ENCODE data around the gene SLC66A1. TPM values are rescaled to one million over a fixed set of nuclear protein-coding genes. Genes with fewer than 3 reads are reported as not detected.
"Not testable (repeated sequence)": the region's sequence is repeated elsewhere in the genome, so short reads cannot be mapped to it uniquely, and the experiment has no call there.

The SLC66A1 gene, protein sequence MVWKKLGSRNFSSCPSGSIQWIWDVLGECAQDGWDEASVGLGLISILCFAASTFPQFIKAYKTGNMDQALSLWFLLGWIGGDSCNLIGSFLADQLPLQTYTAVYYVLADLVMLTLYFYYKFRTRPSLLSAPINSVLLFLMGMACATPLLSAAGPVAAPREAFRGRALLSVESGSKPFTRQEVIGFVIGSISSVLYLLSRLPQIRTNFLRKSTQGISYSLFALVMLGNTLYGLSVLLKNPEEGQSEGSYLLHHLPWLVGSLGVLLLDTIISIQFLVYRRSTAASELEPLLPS
- 25.7 and 29.5 TPM in 2 replicates for total RNA-seq (2014; rRNA removed; shearing (Covaris generic))

DNA sequence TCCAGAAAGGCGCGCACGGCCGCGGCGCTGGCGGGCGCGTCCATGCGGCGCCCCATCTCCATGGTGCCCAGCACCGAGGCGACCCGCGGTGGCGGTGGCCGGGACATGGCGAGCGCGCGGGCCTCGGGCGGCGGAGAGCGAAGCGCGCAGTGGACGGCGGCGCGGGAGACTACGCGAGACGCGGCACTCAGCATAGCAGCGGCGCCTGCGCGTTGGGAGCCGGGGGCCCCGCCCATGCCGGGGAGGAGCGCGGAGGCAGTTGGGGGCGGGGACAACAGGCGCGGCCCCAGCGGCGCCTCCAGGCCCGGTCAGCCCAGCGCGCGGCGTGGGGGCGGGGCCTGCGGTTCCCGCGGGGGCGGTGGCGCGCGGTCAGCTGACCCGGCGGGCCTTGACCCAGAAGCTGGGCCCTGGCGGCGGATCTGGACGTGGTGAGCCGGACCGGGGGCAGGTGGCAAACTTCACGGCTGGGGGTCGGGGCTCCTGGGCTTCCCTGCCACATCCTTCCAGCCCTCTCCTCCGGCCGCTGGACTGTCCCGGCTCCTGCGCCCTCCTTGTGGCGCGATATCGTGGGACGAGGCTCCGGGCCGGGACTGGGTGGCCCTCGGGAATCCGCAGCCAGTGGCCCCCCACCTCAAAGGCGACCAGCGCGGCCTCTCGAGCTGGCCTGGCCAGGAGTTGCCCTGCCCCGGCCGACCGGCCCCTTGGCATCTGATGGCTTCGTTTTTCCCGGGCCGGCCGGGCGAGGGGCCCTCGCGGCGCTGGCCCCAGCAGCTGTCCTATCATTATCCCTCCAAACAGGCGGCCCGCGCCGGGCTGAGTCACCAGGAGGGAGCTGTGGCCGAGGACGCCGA, at the start of gene SLC66A1, which contains the start of gene AKR7A2:
Gene SLC66A1, plus strand, starts transcription at position 396 of the 851 bp plus-strand sequence. CDS start 5,352 bp downstream, outside the sequence.
Gene AKR7A2, minus strand, starts transcription at position 214 of the 851 bp plus-strand sequence. Its CDS starts 20 bp downstream, at position 194.
- peak; percentile 100 for DNase-seq
- H3K36me3 ChIP-seq (replicated peaks; ENCODE audit: control insufficient read depth, insufficient read depth, low read length), result peaks cover 6% of the 10 kb centered on the region
- peak within 1 kb of the TSS; percentile 96 for H3K4me3 ChIP-seq (ENCODE audit: insufficient read depth, low read depth, low read length)
- H3K27me3 ChIP-seq (ENCODE audit: control insufficient read depth, insufficient read depth, low read length), result peaks cover 3% of the 10 kb centered on the region; the same call in 1 of the 2 replicates

DNA sequence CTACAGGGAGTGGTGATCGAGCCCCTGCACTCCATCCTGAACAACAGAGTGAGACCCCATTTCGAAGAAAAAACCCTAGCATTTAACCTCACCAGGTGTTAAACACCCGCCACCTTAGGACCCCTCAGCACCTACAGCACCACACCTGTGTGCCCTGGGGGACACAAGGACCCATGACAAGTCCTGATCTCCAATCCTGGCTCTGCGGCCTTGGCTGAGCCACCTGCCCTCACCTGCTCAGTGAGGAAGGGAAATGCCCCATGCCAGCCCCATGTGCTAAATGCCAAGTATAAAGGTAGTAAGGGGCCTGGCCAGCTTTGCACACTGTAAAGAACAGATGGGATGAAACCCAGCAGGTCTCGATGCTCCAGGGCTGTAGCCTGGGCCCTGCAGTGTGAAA, 49.4 kb upstream of the SLC66A1 start:
- peaks cover 10% of the 10 kb centered on the region for H3K36me3 ChIP-seq (replicated peaks; ENCODE audit: control insufficient read depth, insufficient read depth, low read length)
- no peak overlapping the region for H3K4me3 ChIP-seq (ENCODE audit: insufficient read depth, low read depth, low read length)
- DNase-seq, result no peak
- H3K27me3 ChIP-seq (ENCODE audit: control insufficient read depth, insufficient read depth, low read length), result no peaks in the 10 kb centered on the region

DNA sequence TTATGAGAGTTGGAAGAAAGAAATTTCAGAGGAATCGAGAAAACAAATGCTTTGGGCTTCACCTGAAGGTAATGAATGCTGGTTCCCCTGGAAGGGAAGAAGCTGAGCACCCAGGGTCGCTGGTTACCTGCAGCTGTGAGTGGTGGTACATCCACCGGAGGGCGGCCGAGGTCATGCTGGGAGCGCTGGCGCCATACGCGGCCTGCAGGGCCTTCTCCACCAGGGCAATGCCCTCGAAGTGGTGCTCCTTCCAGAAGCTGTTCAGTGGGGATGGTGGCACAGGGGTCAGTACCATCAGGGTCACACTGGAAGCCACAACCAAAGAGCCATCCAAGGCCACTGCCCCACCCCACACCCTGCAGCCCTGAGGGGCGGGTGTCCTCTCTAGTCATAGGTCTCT, 43.7 kb upstream of the SLC66A1 start:
- DNase-seq, result no peak
- no peak overlapping the region for H3K4me3 ChIP-seq (ENCODE audit: insufficient read depth, low read depth, low read length)
- H3K36me3 ChIP-seq (replicated peaks; ENCODE audit: control insufficient read depth, insufficient read depth, low read length), result no peaks in the 10 kb centered on the region
- H3K27me3 ChIP-seq (ENCODE audit: control insufficient read depth, insufficient read depth, low read length), result no peaks in the 10 kb centered on the region

DNA sequence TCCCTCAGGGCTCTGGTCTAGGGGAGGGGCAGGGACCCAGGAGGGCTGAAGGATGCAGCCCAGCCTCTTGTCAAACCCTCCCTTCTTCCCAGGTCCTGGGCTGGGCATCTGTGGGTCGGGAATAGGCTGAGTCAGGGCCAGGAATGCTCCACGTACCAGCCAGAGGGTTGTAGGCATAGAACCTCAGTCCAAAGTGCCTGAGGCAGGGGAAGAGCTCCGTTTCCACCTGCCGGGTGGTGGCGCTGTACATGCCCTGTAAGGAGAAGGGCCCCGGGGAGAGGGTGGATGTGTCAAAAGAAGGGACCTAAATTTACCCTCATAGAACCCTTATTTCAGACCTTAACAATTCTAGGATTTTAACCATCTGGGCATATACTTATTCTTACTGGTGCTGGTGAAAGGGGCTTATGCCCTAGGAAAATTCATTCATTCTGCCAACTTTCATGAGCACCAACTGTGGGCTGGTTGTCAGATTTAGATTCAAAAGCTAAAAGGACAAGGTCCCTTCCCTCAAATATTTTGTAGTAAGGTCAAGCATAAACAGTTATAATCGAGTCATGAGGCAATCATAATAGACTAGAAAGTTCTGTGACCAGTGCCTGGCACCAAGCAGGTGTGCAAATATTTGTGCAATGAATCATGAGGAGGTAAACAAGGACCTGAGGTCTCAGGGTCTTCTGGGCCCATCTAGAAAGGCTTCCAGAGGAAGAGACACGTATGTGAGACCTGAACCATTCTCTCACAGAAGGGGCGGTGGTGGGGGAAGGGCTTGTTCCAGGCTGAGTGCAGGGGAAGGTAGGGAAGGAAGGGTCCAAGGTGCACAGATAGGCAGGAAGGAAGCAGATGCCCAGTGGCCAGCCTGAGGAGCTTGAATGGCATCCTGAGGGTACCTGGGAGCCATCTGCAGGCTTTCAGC, 42.4 kb upstream of the SLC66A1 start:
- not testable (repeated sequence) for H3K4me3 ChIP-seq (ENCODE audit: insufficient read depth, low read depth, low read length); DNase-seq; H3K27me3 ChIP-seq (ENCODE audit: control insufficient read depth, insufficient read depth, low read length); H3K36me3 ChIP-seq (replicated peaks; ENCODE audit: control insufficient read depth, insufficient read depth, low read length)

DNA sequence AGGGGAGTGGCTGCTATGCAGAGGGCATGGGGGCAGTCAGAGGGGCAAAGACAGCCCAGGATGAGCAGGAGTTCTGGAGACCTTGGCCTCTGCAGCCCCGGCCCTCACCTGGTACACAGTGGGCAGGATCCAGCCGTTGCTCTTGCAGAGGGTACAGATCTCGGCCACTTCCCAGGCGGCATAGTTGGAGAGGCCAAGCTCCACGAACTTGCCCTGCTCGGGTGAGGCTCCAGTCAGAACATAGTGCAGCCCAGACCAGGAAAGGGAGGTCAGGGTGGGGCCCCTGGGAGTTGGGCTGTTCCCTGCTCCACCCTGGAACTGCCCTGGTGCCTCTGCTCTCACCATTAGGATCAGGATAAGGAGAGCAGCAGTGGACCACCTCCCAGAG, 41.8 kb upstream of the SLC66A1 start:
- not testable (repeated sequence) for H3K36me3 ChIP-seq (replicated peaks; ENCODE audit: control insufficient read depth, insufficient read depth, low read length); H3K27me3 ChIP-seq (ENCODE audit: control insufficient read depth, insufficient read depth, low read length); H3K4me3 ChIP-seq (ENCODE audit: insufficient read depth, low read depth, low read length); DNase-seq

DNA sequence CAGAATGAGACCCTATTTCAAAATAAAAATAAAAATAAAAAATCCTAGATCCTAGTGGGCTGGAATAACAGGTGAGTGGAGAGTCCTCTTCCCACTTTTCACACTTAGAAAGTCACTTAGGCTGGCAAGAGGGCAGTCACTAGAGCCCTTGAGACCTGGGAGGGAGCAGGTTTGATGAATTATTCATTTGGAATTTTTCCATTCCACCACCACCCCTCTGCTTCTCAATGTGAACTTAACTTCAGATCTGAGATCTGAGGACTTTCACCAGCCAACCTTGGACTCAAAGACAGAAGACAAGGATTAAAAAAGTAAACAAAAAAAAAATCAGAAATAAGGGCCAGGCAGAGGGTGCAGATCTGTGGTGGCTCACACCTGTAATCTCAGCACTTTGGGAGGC, 40.1 kb upstream of the SLC66A1 start:
- Histone ChIP-seq H3K4me3 (ENCODE audit: insufficient read depth, low read depth, low read length) (no peak overlapping the region), H3K36me3 (replicated peaks; ENCODE audit: control insufficient read depth, insufficient read depth, low read length) (no peaks in the 10 kb centered on the region), H3K27me3 (ENCODE audit: control insufficient read depth, insufficient read depth, low read length) (no peaks in the 10 kb centered on the region)
- DNase-seq, result no peak

DNA sequence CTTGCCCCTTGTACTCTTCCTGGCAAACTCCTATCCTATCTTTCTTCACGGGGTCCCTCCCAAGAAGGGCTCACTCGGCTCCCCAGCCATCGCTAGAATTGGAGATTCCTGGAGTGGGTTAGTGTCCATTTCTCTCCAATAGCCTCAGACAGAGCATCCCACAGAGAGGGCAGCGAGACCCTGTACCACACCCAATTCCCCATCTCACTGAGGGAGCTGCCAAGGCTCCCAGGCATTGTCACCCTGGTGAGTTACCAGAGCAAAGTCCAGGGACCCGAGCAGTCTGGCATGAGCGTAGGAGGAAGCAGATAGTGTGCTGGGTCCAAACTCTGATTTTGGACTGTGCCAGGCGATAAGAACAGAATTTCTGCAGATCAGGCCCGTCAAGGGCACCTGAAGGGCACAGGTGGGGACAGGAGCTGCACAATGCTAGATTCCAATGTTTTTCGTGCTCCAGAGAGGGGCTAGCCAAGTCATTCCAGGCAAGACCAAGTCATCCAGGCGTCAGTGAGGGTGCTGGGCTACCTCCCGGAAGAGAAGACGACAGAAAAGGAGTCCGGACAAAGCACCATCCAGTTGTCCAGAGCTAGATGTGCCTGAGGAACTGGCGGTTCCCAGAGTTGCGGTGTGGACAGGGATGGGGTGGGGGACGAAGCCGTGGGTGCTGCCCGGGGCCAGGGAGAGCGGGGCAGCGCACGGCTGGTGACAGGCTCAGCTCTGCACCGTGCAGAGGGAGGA, 38.9 kb upstream of the SLC66A1 start:
- peak; percentile 33 for DNase-seq
- Histone ChIP-seq H3K4me3 (ENCODE audit: insufficient read depth, low read depth, low read length) (no peak overlapping the region), H3K36me3 (replicated peaks; ENCODE audit: control insufficient read depth, insufficient read depth, low read length) (no peaks in the 10 kb centered on the region), H3K27me3 (ENCODE audit: control insufficient read depth, insufficient read depth, low read length) (no peaks in the 10 kb centered on the region)

DNA sequence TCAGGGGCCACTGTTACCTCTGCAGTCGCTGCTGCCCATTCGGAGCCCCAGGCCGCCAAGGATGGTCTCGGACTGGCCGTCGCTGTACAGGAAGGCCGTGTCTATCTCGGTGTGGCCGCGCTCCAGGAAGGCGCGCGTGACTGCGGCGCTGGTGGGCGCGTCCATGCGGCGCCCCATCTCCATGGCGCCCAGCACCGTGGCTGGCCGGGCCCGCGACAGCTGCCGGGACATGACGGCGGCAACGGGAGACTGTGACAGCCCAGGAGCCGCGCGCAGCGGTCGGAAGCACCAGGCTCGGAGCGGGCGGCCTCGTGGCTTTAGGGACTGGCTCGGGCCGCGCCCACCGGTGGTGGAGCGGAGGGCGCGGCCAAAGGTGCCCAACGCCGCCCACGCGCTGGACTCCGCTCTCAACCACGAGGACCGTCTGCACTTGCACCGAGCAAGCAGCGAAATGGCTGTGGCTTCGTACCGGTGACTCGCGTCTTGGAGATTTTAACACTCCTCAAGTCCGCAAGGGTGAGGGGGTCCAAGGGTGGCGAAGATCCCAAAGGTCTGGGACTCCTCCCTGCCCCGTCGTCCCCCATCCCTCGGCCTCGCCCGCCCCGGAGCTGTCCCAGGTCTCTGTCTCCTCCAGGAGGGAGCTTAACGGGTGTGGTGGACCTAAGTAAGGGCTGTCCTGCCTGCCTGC, 38.1 kb upstream of the SLC66A1 start:
- DNase-seq, result peak; percentile 51
- not testable (repeated sequence) for H3K36me3 ChIP-seq (replicated peaks; ENCODE audit: control insufficient read depth, insufficient read depth, low read length); H3K4me3 ChIP-seq (ENCODE audit: insufficient read depth, low read depth, low read length); H3K27me3 ChIP-seq (ENCODE audit: control insufficient read depth, insufficient read depth, low read length)

DNA sequence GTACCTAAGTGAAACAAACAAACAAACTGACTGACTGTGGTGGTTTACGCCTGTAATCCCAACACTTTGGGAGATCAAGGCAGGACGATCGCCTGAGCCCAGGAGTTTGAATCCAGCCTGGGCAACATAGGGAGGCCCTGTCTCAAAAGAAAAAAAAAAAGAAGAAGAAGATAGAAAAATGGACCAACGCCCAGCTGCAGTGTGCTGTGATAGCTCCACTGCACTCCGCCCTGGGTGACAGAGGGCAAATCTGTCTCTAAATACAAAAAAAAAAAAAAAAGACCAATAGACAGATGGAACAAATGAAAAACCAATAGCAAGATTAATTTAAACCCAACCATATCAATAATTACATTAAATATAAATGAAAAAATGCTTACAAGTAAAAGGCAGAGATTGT, 37.5 kb upstream of the SLC66A1 start:
- Histone ChIP-seq H3K27me3 (ENCODE audit: control insufficient read depth, insufficient read depth, low read length) (no peaks in the 10 kb centered on the region), H3K36me3 (replicated peaks; ENCODE audit: control insufficient read depth, insufficient read depth, low read length) (no peaks in the 10 kb centered on the region), H3K4me3 (ENCODE audit: insufficient read depth, low read depth, low read length) (no peak overlapping the region)
- DNase-seq, result no peak

DNA sequence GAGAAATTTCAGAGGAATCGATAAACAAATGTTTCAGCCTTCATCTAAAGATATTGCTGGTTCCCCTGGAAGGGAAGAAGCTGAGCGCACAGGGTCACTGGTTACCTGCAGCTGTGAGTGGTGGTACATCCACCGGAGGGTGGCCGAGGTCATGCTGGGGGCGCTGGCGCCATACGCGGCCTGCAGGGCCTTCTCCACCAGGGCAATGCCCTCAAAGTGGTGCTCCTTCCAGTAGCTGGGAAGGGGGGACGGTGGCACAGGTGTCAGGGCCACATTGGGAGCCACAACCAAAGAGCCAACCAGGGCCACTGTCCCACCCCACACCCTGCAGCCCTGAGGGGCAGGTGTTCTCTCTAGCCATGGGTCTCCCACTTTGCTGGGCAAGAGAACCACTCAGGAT, 28.2 kb upstream of the SLC66A1 start:
- Histone ChIP-seq H3K4me3 (ENCODE audit: insufficient read depth, low read depth, low read length) (no peak overlapping the region), H3K27me3 (ENCODE audit: control insufficient read depth, insufficient read depth, low read length) (peaks cover 5% of the 10 kb centered on the region; the same call in 1 of the 2 replicates), H3K36me3 (replicated peaks; ENCODE audit: control insufficient read depth, insufficient read depth, low read length) (no peaks in the 10 kb centered on the region)
- DNase-seq, result no peak

DNA sequence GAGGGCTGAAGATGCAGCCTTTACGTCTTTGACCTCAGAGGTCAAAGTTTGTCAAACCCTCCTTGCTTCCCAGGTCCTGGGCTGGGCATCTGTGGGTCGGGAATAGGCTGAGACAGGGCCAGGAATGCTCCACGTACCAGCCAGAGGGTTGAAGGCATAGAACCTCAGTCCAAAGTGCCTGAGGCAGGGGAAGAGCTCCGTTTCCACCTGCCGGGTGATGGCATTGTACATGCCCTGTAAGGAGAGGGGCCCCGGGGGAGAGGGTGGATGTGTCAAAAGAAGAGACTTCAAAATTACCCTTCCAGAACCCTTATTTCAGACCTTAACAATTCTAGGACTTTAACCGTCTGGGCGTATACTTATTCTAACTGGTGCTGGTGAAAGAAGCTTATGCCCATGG, 27.2 kb upstream of the SLC66A1 start:
- Histone ChIP-seq H3K36me3 (replicated peaks; ENCODE audit: control insufficient read depth, insufficient read depth, low read length) (no peaks in the 10 kb centered on the region), H3K4me3 (ENCODE audit: insufficient read depth, low read depth, low read length) (no peak overlapping the region), H3K27me3 (ENCODE audit: control insufficient read depth, insufficient read depth, low read length) (peaks cover 13% of the 10 kb centered on the region)
- DNase-seq, result no peak

DNA sequence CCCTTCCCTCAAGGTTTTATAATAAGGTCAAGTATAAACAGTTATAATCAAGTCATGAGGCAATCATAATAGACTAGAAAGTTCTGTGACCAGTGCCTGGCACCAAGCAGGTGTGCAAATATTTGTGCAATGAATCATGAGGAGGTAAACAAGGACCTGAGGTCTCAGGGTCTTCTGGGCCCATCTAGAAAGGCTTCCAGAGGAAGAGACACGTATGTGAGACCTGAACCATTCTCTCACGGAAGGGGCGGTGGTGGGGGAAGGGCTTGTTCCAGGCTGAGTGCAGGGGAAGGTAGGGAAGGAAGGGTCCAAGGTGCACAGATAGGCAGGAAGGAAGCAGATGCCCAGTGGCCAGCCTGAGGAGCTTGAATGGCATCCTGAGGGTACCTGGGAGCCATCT, 26.8 kb upstream of the SLC66A1 start:
- peaks cover 13% of the 10 kb centered on the region for H3K27me3 ChIP-seq (ENCODE audit: control insufficient read depth, insufficient read depth, low read length)
- H3K4me3 ChIP-seq (ENCODE audit: insufficient read depth, low read depth, low read length); H3K36me3 ChIP-seq (replicated peaks; ENCODE audit: control insufficient read depth, insufficient read depth, low read length); DNase-seq: not testable (repeated sequence)

DNA sequence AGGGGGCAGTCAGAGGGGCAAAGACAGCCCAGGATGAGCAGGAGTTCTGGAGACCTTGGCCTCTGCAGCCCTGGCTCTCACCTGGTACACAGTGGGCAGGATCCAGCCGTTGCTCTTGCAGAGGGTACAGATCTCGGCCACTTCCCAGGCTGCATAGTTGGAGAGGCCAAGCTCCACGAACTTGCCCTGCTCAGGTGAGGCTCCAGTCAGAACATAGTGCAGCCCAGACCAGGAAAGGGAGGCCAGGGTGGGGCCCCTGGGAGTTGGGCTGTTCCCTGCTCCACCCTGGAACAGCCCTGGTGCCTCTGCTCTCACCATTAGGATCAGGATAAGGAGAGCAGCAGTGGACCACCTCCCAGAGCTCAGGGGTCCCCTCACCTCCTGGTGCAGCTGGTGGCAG, 26.3 kb upstream of the SLC66A1 start:
- not testable (repeated sequence) for H3K4me3 ChIP-seq (ENCODE audit: insufficient read depth, low read depth, low read length); H3K36me3 ChIP-seq (replicated peaks; ENCODE audit: control insufficient read depth, insufficient read depth, low read length); DNase-seq
- peaks cover 13% of the 10 kb centered on the region for H3K27me3 ChIP-seq (ENCODE audit: control insufficient read depth, insufficient read depth, low read length)
